Transverse colon (tissue), 4 donors: ENCODE data around the gene HOXA1. TPM values are rescaled to one million over a fixed set of nuclear protein-coding genes. Genes with fewer than 3 reads are reported as not detected.

Experiments
- DNase-seq: peaks from one replicate; pipeline ENCODE4 v3.0.0-alpha.2; 2019
- H3K27ac ChIP-seq, 4 donors: fragments of 200-600 bp; sonication (generic); 2 replicates each; pipeline ENCODE4 v1.5.1; 2016 to 2018; ENCODE audit warnings: inconsistent platforms in 4 of 4
- H3K27me3 ChIP-seq: fragments of 200-600 bp; sonication (generic); 2 replicates; pipeline ENCODE4 v1.5.1; 2017; ENCODE audit warnings: inconsistent platforms
- H3K36me3 ChIP-seq, 4 donors: fragments of 200-600 bp; sonication (generic); 2 replicates each; pipeline ENCODE4 v1.5.1; 2017 to 2019; ENCODE audit warnings: inconsistent platforms in 4 of 4
- H3K4me1 ChIP-seq, 4 donors: fragments of 200-600 bp; sonication (generic); 2 replicates each; pipeline ENCODE4 v1.5.1; 2017 to 2020; ENCODE audit warnings: inconsistent platforms in 4 of 4
- H3K4me3 ChIP-seq, 4 donors: fragments of 200-600 bp; sonication (generic); 1 replicate in 1 of 4; 2 replicates in 3 of 4; pipeline versions ENCODE4 v1.5.1 to v1.6.1; 2017 to 2019; ENCODE audit warnings: inconsistent platforms in 4 of 4
- H3K9me3 ChIP-seq, 2 donors: fragments of 200-600 bp; sonication (generic); 2 replicates each; pipeline ENCODE4 v1.5.1; 2017 to 2019; ENCODE audit warnings: inconsistent platforms in 2 of 2
- CTCF ChIP-seq, 5 experiments: fragments of 200-600 bp in 3 of 5; fragments of 450-650 bp in 2 of 5; sonication (generic) in 3 of 5; IDR thresholded peaks; 1 replicate in 2 of 5; 2 replicates in 3 of 5; pipeline ENCODE4 v1.5.1; 2016 to 2017; ENCODE audit warnings: antibody characterized with exemption in 5 of 5, inconsistent platforms in 3 of 5, mild to moderate bottlenecking in 2 of 5, moderate library complexity in 1 of 5
- EP300 ChIP-seq: sonication (generic); formaldehyde crosslinking; IDR thresholded peaks from one replicate; pipeline ENCODE4 v1.6.1; 2017; ENCODE audit warnings: antibody characterized with exemption, low read depth
- POLR2A ChIP-seq: fragments of 450-650 bp; IDR thresholded peaks from one replicate; pipeline ENCODE4 v1.6.1; 2016; ENCODE audit warnings: antibody characterized with exemption, mild to moderate bottlenecking, moderate library complexity
- POLR2AphosphoS5 ChIP-seq, 3 donors: sonication (generic); formaldehyde crosslinking; IDR thresholded peaks; one replicate each; pipeline ENCODE4 v1.6.1; 2016; ENCODE audit warnings: antibody characterized with exemption in 3 of 3
- WGBS, 2 donors: methylation state at CpG; one replicate each; pipeline ENCODE4 v1.1.5; 2018; ENCODE audit warnings: low coverage in 1 of 2; 5-methylcytosine and 5-hydroxymethylcytosine counted together
- in situ Hi-C, 4 donors: fragments of 200-750 bp; cut with MboI; loops; one replicate each; pipeline versions ENCODE4 v1.15.0 to v1.15.1; 2017; ENCODE audit warnings: low sequenced_read_pairs in 3 of 4, low pct_ligation_motif_present in 1 of 4, low pct_unique_long_range_greater_than_20kb in 1 of 4
- intact Hi-C: fragments of 100-400 bp; cut with DNase I; formaldehyde crosslinking; loops from one replicate; pipeline ENCODE4 v1.15.1; 2023; ENCODE audit warnings: low total_unique reads
- total RNA-seq, 4 donors: library from RNA; depleted of rRNA; stranded (reverse); fragments of >200 nt; gene quantifications; one replicate each; pipeline ENCODE4 v1.1.0, GENCODE V29; 2016

Gene HOXA1
- total RNA-seq, 4 donors from 2014 or later = 1.4 to 3.2 (median 1.8) TPM

- Histone ChIP-seq H3K27ac (peak overlapping the region; percentile 90 to 96 (median 92)), H3K9me3 (no peaks in the 10 kb centered on the region), H3K36me3 (no peaks in the 10 kb centered on the region), H3K4me3 (peak overlapping the region in 3 of 4 donors; percentile 2 to 36 (median 27)), H3K4me1 (peaks cover 10 to 94% (median 54%) of the 10 kb centered on the region in 4 donors), H3K27me3 (no peaks in the 10 kb centered on the region)
- 35 to 45% methylated on average over 2 to 41 of the region's 41 CpGs for WGBS, 2 donors
- intact Hi-C loops (loop anchor here (5.0 kb wide), 1 partner anchor 39 kb away; the partner anchor contains the start of gene HOXA6), in situ Hi-C loops (no loop called here)
- DNase-seq = peak; percentile 63
- TF ChIP-seq EP300 = no peak
- TF ChIP-seq POLR2AphosphoS5 (IDR thresholded peaks at IDR 0.05) = peak; percentile 69 to 77 (median 76)
- TF ChIP-seq CTCF (IDR thresholded peaks at IDR 0.05) = peak in 2 of 5 experiments; percentile 23 to 26
- TF ChIP-seq POLR2A = peak; percentile 67
Measured at GRCh38 chr7:27108390-27109127, 12.8 kb upstream of the HOXA1 start.

GRCh38 chr7:27107391-27108381 is 11.9 kb upstream of the HOXA1 start:
- DNase-seq = peak; percentile 41
- intact Hi-C loops (loop anchor here (5.0 kb wide), 1 partner anchor 40 kb away; the partner anchor contains the start of gene HOXA6), in situ Hi-C loops (no loop called here)
- no peaks in the 10 kb centered on the region for H3K9me3 ChIP-seq
- H3K4me1 ChIP-seq = peaks cover 9 to 95% (median 47%) of the 10 kb centered on the region in 4 donors
- peak overlapping the region; percentile 90 to 96 (median 92) for H3K27ac ChIP-seq
- no peaks in the 10 kb centered on the region for H3K36me3 ChIP-seq
- no peaks in the 10 kb centered on the region for H3K27me3 ChIP-seq
- WGBS, 2 donors = 38 to 39% methylated on average over 7 to 36 of the region's 47 CpGs
- peak overlapping the region in 3 of 4 donors; percentile 2 to 36 (median 27) for H3K4me3 ChIP-seq
- peak; percentile 31 for TF ChIP-seq POLR2A
- TF ChIP-seq CTCF (IDR thresholded peaks at IDR 0.05) = no peak
- TF ChIP-seq EP300 = no peak
- peak in 1 of 3 donors; percentile 22 for TF ChIP-seq POLR2AphosphoS5 (IDR thresholded peaks at IDR 0.05)

GRCh38 chr7:27106901-27107240 is 11.1 kb upstream of the HOXA1 start:
- Histone ChIP-seq H3K27me3 (no peaks in the 10 kb centered on the region), H3K27ac (peak overlapping the region; percentile 90 to 96 (median 92)), H3K36me3 (no peaks in the 10 kb centered on the region), H3K4me3 (peak overlapping the region in 3 of 4 donors; percentile 21 to 36 (median 25)), H3K4me1 (peaks cover 3 to 91% (median 42%) of the 10 kb centered on the region in 4 donors), H3K9me3 (no peaks in the 10 kb centered on the region)
- TF ChIP-seq POLR2A (no peak), EP300 (no peak), CTCF (IDR thresholded peaks at IDR 0.05) (no peak), POLR2AphosphoS5 (IDR thresholded peaks at IDR 0.05) (no peak)
- intact Hi-C loops (loop anchor here (5.0 kb wide), 1 partner anchor 40 kb away; the partner anchor contains the start of gene HOXA6), in situ Hi-C loops (no loop called here)
- 27 to 42% methylated on average over 14 of the region's 14 CpGs for WGBS, 2 donors
- DNase-seq = no peak
